Endothelial cell (in vitro differentiated cells): ENCODE data around the gene HHAT. TPM values are rescaled to one million over a fixed set of nuclear protein-coding genes. Genes with fewer than 3 reads are reported as not detected.

Experiments used
- DNase-seq: peaks from one replicate; pipeline ENCODE4 v3.0.0; 2021; ENCODE audit warnings: low spot score
- H3K27ac Mint-ChIP-seq: one replicate; pipeline ENCODE4 v1.8.0; 2021; ENCODE audit warnings: mixed read lengths, inconsistent platforms; ENCODE audit not compliant: unreplicated experiment
- H3K27me3 Mint-ChIP-seq: one replicate; pipeline ENCODE4 v1.8.0; 2021; ENCODE audit warnings: mild to moderate bottlenecking, moderate library complexity, mixed read lengths, inconsistent platforms; ENCODE audit not compliant: unreplicated experiment
- H3K36me3 Mint-ChIP-seq: one replicate; pipeline ENCODE4 v1.8.0; 2021; ENCODE audit warnings: mild to moderate bottlenecking, low read depth, mixed read lengths, inconsistent platforms; ENCODE audit not compliant: unreplicated experiment
- H3K4me1 Mint-ChIP-seq: one replicate; pipeline ENCODE4 v1.8.0; 2021; ENCODE audit warnings: mild to moderate bottlenecking, mixed read lengths, inconsistent platforms; ENCODE audit not compliant: unreplicated experiment
- H3K4me3 Mint-ChIP-seq: one replicate; pipeline ENCODE4 v1.8.0; 2021; ENCODE audit warnings: mild to moderate bottlenecking, mixed read lengths, inconsistent platforms; ENCODE audit not compliant: unreplicated experiment
- H3K9me3 Mint-ChIP-seq: one replicate; pipeline ENCODE4 v1.8.0; 2021; ENCODE audit warnings: mixed read lengths, inconsistent platforms; ENCODE audit not compliant: unreplicated experiment
- CTCF ChIP-seq: fragments of 200-600 bp; sonication (generic); IDR thresholded peaks from one replicate; pipeline ENCODE4 v1.5.0; 2021; ENCODE audit warnings: antibody characterized with exemption; ENCODE audit not compliant: unreplicated experiment
- total RNA-seq: library from RNA; stranded (reverse); fragmentation: NEBNext Ultra II Directional; extraction: Animal tissue kit (Norgen Biotek cat#: 25700); gene quantifications from one replicate; pipeline ENCODE4 v1.2.1, GENCODE V29; 2021; ENCODE audit not compliant: unreplicated experiment

HHAT gene
- total RNA-seq, 1 donor from 2014 or later, result 6.0 TPM

GRCh38 chr1:210478820-210479219 is 150.1 kb downstream of the HHAT start:
- H3K27me3 Mint-ChIP-seq, result no peaks in the 10 kb centered on the region
- H3K4me1 Mint-ChIP-seq, result no peaks in the 10 kb centered on the region
- no peaks in the 10 kb centered on the region for H3K36me3 Mint-ChIP-seq
- no peak overlapping the region for H3K4me3 Mint-ChIP-seq
- H3K9me3 Mint-ChIP-seq, result no peaks in the 10 kb centered on the region
- DNase-seq, result no peak
- no peak for TF ChIP-seq CTCF
- H3K27ac Mint-ChIP-seq, result no peak overlapping the region

GRCh38 chr1:210482491-210482890 is 153.8 kb downstream of the HHAT start:
- H3K9me3 Mint-ChIP-seq, result no peaks in the 10 kb centered on the region
- DNase-seq, result no peak
- no peak overlapping the region for H3K4me3 Mint-ChIP-seq
- H3K27me3 Mint-ChIP-seq, result no peaks in the 10 kb centered on the region
- H3K4me1 Mint-ChIP-seq, result no peaks in the 10 kb centered on the region
- H3K36me3 Mint-ChIP-seq, result no peaks in the 10 kb centered on the region
- H3K27ac Mint-ChIP-seq, result no peak overlapping the region
- no peak for TF ChIP-seq CTCF

- H3K4me3 Mint-ChIP-seq, result no peak overlapping the region
- no peaks in the 10 kb centered on the region for H3K36me3 Mint-ChIP-seq
- no peaks in the 10 kb centered on the region for H3K27me3 Mint-ChIP-seq
- no peaks in the 10 kb centered on the region for H3K4me1 Mint-ChIP-seq
- H3K27ac Mint-ChIP-seq, result no peak overlapping the region
- TF ChIP-seq CTCF, result no peak
- no peak for DNase-seq
- H3K9me3 Mint-ChIP-seq, result no peaks in the 10 kb centered on the region
These were observed 154.4 kb downstream of the HHAT start for GRCh38 chr1:210482945-210483617.

- H3K9me3 Mint-ChIP-seq, result no peaks in the 10 kb centered on the region
- no peak overlapping the region for H3K27ac Mint-ChIP-seq
These were observed 155.1 kb downstream of the HHAT start for GRCh38 chr1:210483821-210484220.

More at GRCh38 chr1:210483821-210484220, 155.1 kb downstream of the HHAT start:
- Mint-ChIP-seq H3K27me3 (no peaks in the 10 kb centered on the region), H3K4me1 (no peaks in the 10 kb centered on the region), H3K36me3 (no peaks in the 10 kb centered on the region), H3K4me3 (no peak overlapping the region)
- DNase-seq, result no peak
- no peak for TF ChIP-seq CTCF
